AG09309 (cell line): ENCODE data around the gene YPEL3.

Experiments used
- DNase-seq: peaks from one replicate; pipeline ENCODE4 v3.0.0-alpha.2; 2010; ENCODE audit warnings: low read depth
- H3K4me3 ChIP-seq: 2 replicates; pipeline ENCODE4 v1.5.1; 2011; ENCODE audit warnings: mild to moderate bottlenecking, low read depth, low read length, moderate library complexity; ENCODE audit not compliant: control insufficient read depth
- TF ChIP-seq, protein P1 (sequence below): IDR thresholded peaks from 2 replicates; pipeline ENCODE4 v1.5.1; 2011; ENCODE audit warnings: mild to moderate bottlenecking, low read depth, low read length, inconsistent platforms; ENCODE audit not compliant: insufficient read depth, control insufficient read depth; ENCODE audit errors: missing control alignments

Gene YPEL3

DNA sequence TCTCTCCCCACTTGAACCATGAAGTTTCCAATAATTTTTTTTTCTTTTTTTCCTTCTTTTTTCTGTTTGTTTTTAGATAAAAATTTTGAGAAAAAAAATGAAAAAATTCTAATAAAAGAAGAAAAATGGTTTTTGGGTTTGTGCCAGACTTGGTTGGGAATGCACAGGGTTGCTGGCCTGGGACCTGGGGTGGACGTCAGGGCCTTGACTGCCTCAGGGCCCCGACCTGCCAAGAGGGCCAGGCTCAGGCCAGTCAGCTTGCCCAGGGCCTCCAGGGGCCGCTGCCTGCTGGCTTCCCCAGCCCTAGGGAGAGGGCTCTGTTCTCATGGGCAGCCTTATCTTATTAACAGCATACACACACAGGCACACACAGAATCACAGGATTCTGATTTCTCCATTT, 10.8 kb downstream of the YPEL3 start:
- no peak for DNase-seq
- TF ChIP-seq, protein P1, sequence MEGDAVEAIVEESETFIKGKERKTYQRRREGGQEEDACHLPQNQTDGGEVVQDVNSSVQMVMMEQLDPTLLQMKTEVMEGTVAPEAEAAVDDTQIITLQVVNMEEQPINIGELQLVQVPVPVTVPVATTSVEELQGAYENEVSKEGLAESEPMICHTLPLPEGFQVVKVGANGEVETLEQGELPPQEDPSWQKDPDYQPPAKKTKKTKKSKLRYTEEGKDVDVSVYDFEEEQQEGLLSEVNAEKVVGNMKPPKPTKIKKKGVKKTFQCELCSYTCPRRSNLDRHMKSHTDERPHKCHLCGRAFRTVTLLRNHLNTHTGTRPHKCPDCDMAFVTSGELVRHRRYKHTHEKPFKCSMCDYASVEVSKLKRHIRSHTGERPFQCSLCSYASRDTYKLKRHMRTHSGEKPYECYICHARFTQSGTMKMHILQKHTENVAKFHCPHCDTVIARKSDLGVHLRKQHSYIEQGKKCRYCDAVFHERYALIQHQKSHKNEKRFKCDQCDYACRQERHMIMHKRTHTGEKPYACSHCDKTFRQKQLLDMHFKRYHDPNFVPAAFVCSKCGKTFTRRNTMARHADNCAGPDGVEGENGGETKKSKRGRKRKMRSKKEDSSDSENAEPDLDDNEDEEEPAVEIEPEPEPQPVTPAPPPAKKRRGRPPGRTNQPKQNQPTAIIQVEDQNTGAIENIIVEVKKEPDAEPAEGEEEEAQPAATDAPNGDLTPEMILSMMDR, result no peak
- H3K4me3 ChIP-seq, result no peak overlapping the region

DNA sequence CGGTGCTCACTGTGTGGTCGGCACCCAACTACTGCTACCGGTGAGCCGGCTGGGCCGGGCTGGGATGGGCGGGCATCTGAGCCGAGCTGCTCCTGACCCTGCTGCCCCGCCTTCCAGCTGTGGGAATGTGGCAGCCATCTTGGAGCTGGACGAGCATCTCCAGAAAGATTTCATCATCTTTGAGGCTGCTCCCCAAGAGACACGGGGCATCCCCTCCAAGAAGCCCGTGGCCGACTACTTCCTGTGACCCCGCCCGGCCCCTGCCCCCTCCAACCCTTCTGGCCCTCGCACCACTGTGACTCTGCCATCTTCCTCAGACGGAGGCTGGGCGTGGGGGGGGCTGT, 11.2 kb downstream of the YPEL3 start:
- H3K4me3 ChIP-seq, result no peak overlapping the region
- DNase-seq, result no peak
- TF ChIP-seq, protein P1, result no peak

DNA sequence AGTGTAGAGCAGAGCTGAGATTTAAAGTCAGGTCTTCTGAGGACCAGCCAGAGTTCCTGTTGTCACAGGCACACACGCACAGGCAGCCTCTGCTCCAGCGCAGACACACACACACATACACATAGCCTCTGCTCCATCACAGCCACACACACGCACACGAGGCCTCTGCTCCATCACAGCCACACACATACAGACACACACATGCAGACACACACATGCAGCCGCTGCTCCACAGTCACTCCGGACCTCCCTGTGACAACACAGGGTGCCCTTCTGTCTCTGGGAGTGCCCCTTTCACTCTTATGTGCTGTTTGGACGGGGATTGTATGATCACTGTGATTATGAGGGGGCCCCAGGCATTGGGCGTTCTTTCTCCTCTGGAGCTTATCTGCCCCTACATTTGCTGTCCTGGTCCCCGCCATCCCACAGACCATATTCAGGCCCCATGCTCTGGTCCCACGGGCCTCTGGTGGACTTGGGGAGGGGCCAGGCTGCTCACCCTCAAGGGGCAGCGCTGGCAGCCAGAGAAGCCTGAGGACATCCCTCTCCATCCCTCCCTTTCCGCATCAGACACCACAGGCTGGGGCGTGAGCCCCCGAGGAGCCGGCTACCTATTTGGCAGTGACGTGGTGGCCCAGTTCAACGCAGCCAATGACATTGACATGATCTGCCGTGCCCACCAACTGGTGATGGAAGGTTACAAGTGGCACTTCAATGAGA, 11.8 kb downstream of the YPEL3 start:
- no peak for DNase-seq
- H3K4me3 ChIP-seq, result no peak overlapping the region
- TF ChIP-seq, protein P1, result no peak

DNA sequence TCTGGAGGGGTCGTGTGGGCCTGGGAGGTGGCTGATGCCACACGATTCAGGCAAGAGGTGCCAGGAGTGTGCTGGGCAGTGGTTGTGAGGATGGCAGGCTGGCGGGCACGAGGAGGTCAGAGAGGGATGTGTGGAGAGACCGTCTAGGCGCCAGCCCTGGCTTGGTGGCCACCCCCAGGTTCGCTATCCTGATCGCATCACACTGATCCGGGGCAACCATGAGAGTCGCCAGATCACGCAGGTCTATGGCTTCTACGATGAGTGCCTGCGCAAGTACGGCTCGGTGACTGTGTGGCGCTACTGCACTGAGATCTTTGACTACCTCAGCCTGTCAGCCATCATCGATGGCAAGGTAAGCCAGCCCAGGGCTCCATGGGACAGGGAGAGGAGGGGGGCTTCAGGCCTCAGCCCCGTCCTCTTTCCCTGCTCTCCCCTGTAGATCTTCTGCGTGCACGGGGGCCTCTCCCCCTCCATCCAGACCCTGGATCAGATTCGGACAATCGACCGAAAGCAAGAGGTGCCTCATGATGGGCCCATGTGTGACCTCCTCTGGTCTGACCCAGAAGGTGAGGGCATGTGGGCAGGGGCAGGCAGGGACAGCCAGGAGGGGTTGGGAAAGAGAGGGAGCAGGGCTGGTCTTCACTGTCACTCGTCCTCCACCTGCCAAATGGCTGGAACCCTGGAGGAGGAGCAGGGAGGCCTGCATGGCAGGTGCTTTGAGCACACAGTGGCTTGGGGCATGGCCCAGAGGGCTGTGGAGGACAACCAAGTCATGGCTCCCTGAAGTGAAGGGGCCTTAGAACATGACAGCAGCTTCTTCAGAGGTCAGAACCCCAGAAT, 12.6 kb downstream of the YPEL3 start:
- H3K4me3 ChIP-seq, result no peak overlapping the region
- TF ChIP-seq, protein P1, result no peak
- no peak for DNase-seq

DNA sequence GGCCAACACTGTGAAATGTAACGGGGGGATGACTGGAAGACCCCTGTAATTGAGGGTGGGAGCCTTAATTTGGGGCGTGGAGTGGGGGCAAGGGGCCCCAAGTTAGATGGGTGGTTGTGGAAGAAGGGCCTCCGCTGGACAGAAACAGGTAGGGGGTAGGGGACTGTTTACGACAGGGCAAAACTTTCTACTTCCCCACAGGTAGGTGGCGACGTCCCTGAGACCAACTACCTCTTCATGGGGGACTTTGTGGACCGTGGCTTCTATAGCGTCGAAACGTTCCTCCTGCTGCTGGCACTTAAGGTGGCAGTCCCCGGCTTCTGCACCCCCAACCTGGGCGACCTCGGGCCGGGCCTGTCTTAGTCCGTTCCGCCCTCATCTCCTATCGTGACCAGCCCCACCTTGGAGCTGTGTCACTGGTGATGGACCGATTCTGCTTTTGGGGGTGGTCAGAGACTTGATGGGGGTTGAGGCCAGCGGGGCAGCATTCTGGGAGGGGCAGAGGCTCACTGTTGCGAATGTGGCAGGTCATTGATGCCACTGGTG, 13.4 kb downstream of the YPEL3 start:
- H3K4me3 ChIP-seq, result no peak overlapping the region
- TF ChIP-seq, protein P1, result peak; percentile 24
- no peak for DNase-seq

DNA sequence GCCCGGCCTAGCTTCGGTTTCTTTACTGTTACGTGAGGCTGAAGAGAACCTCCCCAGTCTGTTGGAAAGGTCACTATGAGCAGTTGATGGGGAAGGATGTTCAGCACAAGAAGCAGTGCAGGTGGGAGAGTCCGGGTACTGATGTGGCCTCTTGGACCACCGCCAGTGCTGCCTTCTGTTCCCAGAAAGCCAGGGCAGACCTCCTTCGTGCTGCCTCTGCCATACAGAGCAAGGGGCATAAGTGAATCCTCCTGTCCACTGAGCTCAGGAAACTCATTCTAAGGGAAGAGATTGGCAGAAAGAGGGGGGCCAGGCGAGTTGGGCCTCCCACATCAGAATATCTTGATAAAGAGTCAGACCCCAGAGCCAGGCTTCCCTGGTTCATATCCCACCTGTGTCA, 16.5 kb downstream of the YPEL3 start:
- DNase-seq, result no peak
- TF ChIP-seq, protein P1, result no peak
- H3K4me3 ChIP-seq, result no peak overlapping the region
